GM23248 (cell line): ENCODE measurements around the gene DGKI.

Experiments
- EZH2 ChIP-seq: fragments of 200-600 bp; sonication (generic); IDR thresholded peaks from 2 replicates; pipeline ENCODE4 v1.6.1; 2018; ENCODE audit warnings: antibody characterized with exemption, mild to moderate bottlenecking; ENCODE audit not compliant: insufficient read depth, poor library complexity, severe bottlenecking
- EZH2phosphoT487 ChIP-seq: fragments of 200-600 bp; sonication (generic); IDR thresholded peaks from 2 replicates; pipeline ENCODE4 v1.6.1; 2018; ENCODE audit warnings: antibody characterized with exemption, moderate library complexity, mild to moderate bottlenecking, low read depth; ENCODE audit not compliant: insufficient read depth

- TF ChIP-seq EZH2 (no peak), EZH2phosphoT487 (no peak)
Observed at GRCh38 chr7:137636376-137636775, 210.4 kb downstream of the DGKI start.
